ENCODE results near the gene BCAS1. TPM values are rescaled to one million over a fixed set of nuclear protein-coding genes. Genes with fewer than 3 reads are reported as not detected.

BCAS1 gene
- total and polyA plus RNA-seq, 10 of the 15 experiments (the other 5 are each of a cell fraction or from before 2014, with no cell fraction given): 0.21 to 1.4 (median 0.55) TPM

DNA sequence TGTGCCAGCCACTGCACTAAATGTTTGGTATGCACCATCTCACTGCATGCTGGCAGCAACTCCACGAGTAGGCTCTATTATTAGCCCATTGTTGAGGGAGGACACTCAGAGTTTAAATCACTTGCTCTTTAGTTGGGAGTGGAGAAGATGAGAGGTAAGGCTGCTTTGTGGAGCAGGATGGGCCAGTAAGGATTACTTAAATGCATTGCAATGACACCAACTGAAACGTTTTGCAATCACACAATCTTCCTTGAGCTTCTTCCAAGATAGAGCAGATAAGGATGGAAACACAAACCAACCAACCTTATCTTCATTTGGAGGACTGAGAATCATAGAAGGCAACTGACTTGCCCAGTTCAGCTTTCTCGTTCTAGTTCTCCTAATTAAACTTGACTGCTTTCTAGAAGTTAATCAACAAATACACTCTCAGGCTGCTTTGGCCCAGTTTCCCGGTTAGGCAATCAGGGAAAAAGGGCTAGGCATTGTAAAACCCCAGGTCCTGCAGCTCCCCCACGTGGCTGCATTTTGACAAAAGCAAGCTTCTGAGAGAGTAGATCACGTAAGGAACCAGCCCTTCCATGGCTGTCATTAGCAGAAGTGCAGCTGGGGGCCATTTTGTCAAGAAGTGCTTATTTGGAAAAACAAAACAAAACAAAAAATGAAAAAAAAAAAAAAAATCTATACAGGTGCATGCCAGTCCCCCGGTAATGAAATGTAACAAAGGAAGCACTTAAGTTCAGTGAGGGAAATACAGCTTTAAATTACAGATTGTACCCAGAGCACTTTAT is 130.6 kb downstream of the BCAS1 start:
- H3K79me2 ChIP-seq (ENCODE audit: control insufficient read depth, insufficient read depth, low read length): peaks cover 5% of the 10 kb centered on the region
- peak overlapping the region; percentile 81 for H2AFZ ChIP-seq (ENCODE audit: control insufficient read depth, low read depth, low read length)
- no peaks in the 10 kb centered on the region for H3K27me3 ChIP-seq (replicated peaks in 1 of 2; ENCODE audit: control insufficient read depth in 2 of 2, insufficient read depth in 2 of 2, low read length in 1 of 2)
- peak overlapping the region; percentile 58 for H3K9ac ChIP-seq (ENCODE audit: control insufficient read depth, insufficient read depth, low read length)
- peak overlapping the region; percentile 76 for H3K4me2 ChIP-seq (ENCODE audit: control insufficient read depth, insufficient read depth)
- H3K27ac ChIP-seq (ENCODE audit: control insufficient read depth, insufficient read depth): peak overlapping the region; percentile 84
- ChIA-PET SMC1A (ENCODE audit: uncharacterized antibody, unreplicated experiment) (interaction anchor here (0.5 to 18.6 kb wide), 62 partner anchors 8 to 1628 kb away, joined by 3 to 384 read pairs (median 5); no protein-coding TSS in a partner anchor), RAD21 (ENCODE audit: unreplicated experiment) (interaction anchor here (0.6 to 18.3 kb wide), 54 partner anchors 9 to 964 kb away, joined by 3 to 394 read pairs (median 5); no protein-coding TSS in a partner anchor), POLR2A (interaction anchor here (0.6 to 2.9 kb wide), 10 partner anchors 9 to 345 kb away, joined by 3 to 23 read pairs (median 4); no protein-coding TSS in a partner anchor), CTCF (interaction anchor here (0.7 to 20.5 kb wide), 49 partner anchors 8 to 723 kb away, joined by 3 to 258 read pairs (median 4); no protein-coding TSS in a partner anchor)
- in situ Hi-C loops (cut with MboI) (loop anchor here (5.0 kb wide), 4 partner anchors 123 to 527 kb away; no protein-coding TSS in a partner anchor), intact Hi-C loops (cut with micrococcal nuclease; ENCODE audit: unreplicated experiment) (loop anchor here (1.0 to 5.0 kb wide), 4 partner anchors 24 to 722 kb away; no protein-coding TSS in a partner anchor)
- 0 out of 2 replicates have a peak overlapping the region, but pooled peaks have one; percentile 63 for H3K4me3 ChIP-seq
- no peaks in the 10 kb centered on the region for H3K36me3 ChIP-seq (ENCODE audit: control insufficient read depth in 2 of 2, insufficient read depth in 2 of 2, low read length in 1 of 2)
- peaks cover 54% of the 10 kb centered on the region for H3K4me1 ChIP-seq (ENCODE audit: control insufficient read depth, insufficient read depth, low read length)
- DNase-seq (ENCODE audit: low read depth, low spot score) (peak; percentile 93), FAIRE-seq (peak; percentile 41), ATAC-seq (peak; percentile 81)
- BruUV-seq (replicated peaks): no TSS peak
- under 1% methylated on average over 7 of the region's 7 CpGs for WGBS (ENCODE audit: insufficient coverage, insufficient replicate concordance, low lambda C conversion rate, missing lambda C conversion rate)
- H4K20me1 ChIP-seq (ENCODE audit: control insufficient read depth, insufficient read depth): no peaks in the 10 kb centered on the region
- no peaks in the 10 kb centered on the region for H3K9me3 ChIP-seq (replicated peaks; ENCODE audit: control insufficient read depth, insufficient read depth, low read length)
- no peak for TF ChIP-seq YBX1 (IDR thresholded peaks at IDR 0.05)
- no peak for TF ChIP-seq SIX5 (IDR thresholded peaks at IDR 0.05; ENCODE audit: low read depth, low read length, severe bottlenecking)
- TF ChIP-seq SUZ12 (IDR thresholded peaks at IDR 0.05; ENCODE audit: unreplicated experiment): no peak
- 0 out of 2 replicates have a peak, but pooled peaks have one; percentile 50 for TF ChIP-seq RCOR1 (conservative IDR thresholded peaks at IDR 0.05; ENCODE audit: low read depth, low read length)
- peak; percentile 83 for TF ChIP-seq EED (IDR thresholded peaks at IDR 0.05; ENCODE audit: low read depth)
- TF ChIP-seq RFX5 (IDR thresholded peaks at IDR 0.05; ENCODE audit: low read depth, low read length): no peak
- peak; percentile 70 to 96 (median 83) for TF ChIP-seq CTCF (IDR thresholded peaks at IDR 0.05 in 2 of 3, conservative IDR thresholded peaks at IDR 0.05 in 1 of 3; ENCODE audit: control insufficient read depth in 2 of 3, extremely low read depth in 1 of 3, insufficient read depth in 1 of 3, low read depth in 3 of 3, low read length in 3 of 3)
- 0 out of 3 replicates have a peak, but pooled peaks have one; percentile 58 for TF ChIP-seq POU2F2 (IDR thresholded peaks at IDR 0.05; ENCODE audit: borderline replicate concordance, low read depth, low read length)
- TF ChIP-seq KAT2A (conservative IDR thresholded peaks at IDR 0.05; ENCODE audit: control insufficient read depth, low read depth, low read length): no peak
- TF ChIP-seq, protein P1, sequence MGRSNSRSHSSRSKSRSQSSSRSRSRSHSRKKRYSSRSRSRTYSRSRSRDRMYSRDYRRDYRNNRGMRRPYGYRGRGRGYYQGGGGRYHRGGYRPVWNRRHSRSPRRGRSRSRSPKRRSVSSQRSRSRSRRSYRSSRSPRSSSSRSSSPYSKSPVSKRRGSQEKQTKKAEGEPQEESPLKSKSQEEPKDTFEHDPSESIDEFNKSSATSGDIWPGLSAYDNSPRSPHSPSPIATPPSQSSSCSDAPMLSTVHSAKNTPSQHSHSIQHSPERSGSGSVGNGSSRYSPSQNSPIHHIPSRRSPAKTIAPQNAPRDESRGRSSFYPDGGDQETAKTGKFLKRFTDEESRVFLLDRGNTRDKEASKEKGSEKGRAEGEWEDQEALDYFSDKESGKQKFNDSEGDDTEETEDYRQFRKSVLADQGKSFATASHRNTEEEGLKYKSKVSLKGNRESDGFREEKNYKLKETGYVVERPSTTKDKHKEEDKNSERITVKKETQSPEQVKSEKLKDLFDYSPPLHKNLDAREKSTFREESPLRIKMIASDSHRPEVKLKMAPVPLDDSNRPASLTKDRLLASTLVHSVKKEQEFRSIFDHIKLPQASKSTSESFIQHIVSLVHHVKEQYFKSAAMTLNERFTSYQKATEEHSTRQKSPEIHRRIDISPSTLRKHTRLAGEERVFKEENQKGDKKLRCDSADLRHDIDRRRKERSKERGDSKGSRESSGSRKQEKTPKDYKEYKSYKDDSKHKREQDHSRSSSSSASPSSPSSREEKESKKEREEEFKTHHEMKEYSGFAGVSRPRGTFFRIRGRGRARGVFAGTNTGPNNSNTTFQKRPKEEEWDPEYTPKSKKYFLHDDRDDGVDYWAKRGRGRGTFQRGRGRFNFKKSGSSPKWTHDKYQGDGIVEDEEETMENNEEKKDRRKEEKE (IDR thresholded peaks at IDR 0.05): no peak
- no peak for TF ChIP-seq ASH2L (IDR thresholded peaks at IDR 0.05; ENCODE audit: borderline replicate concordance, low read depth)
- no peak for TF ChIP-seq HDAC2 (IDR thresholded peaks at IDR 0.05)
- 0 out of 2 replicates have a peak, but pooled peaks have one; percentile 40 for TF ChIP-seq CREB1 (IDR thresholded peaks at IDR 0.05; ENCODE audit: low read depth)
- TF ChIP-seq NFIC (IDR thresholded peaks at IDR 0.05; ENCODE audit: low read depth, low read length): peak; percentile 55; the same call in 1 of the 2 replicates
- TF ChIP-seq TBL1XR1 (IDR thresholded peaks at IDR 0.05; ENCODE audit: low read depth, low read length): no peak
